Measurements from ENCODE around the gene C16orf89. TPM values are rescaled to one million over a fixed set of nuclear protein-coding genes. Genes with fewer than 3 reads are reported as not detected.
A peak's percentile ranks its signal among the peaks of the same experiment; 100 is the strongest.
"Not testable (repeated sequence)": the region's sequence is repeated elsewhere in the genome, so short reads cannot be mapped to it uniquely, and the experiment has no call there.

Gene C16orf89
- total RNA-seq (ENCODE audit: low replicate concordance), result 0.37 and 1.0 TPM in 2 replicates

- no peak within 1 kb of the TSS for H3K27ac Mint-ChIP-seq
Observed at GRCh38 chr16:5065813-5066212, at the start of gene C16orf89. Gene C16orf89, minus strand, starts transcription at chr16:5065956. Its CDS starts 48 bp downstream, at chr16:5065908.

GRCh38 chr16:5110933-5111332 is 45.2 kb upstream of the C16orf89 start:
- H3K4me1 ChIP-seq; H3K4me2 ChIP-seq; H3K9me3 ChIP-seq (ENCODE audit: low read depth); H3K27ac ChIP-seq; H3K9me3 Mint-ChIP-seq; H2AFZ ChIP-seq (replicated peaks); H4K20me1 ChIP-seq (ENCODE audit: low read depth); H3K4me1 Mint-ChIP-seq; H3K36me3 ChIP-seq; H3K27me3 ChIP-seq; H3F3A ChIP-seq (ENCODE audit: low read depth); H3K79me2 ChIP-seq (ENCODE audit: low read depth); H3K27ac Mint-ChIP-seq; H3K36me3 Mint-ChIP-seq; H3K27me3 Mint-ChIP-seq (ENCODE audit: insufficient read depth, low read depth); H3K4me3 ChIP-seq; H3K9ac ChIP-seq; DNase-seq (ENCODE audit: low spot score): not testable (repeated sequence)
- peak overlapping the region; percentile 13 for H3K4me3 Mint-ChIP-seq

More at GRCh38 chr16:5065813-5066212, at the start of gene C16orf89:
- Histone ChIP-seq H3K4me1 (no peaks in the 10 kb centered on the region), H3K27ac (no peak within 1 kb of the TSS), H3K9ac (peak within 1 kb of the TSS; percentile 32), H3K79me2 (ENCODE audit: low read depth) (no peaks in the 10 kb centered on the region), H3F3A (ENCODE audit: low read depth) (no peaks in the 10 kb centered on the region), H3K4me3 (no peak within 1 kb of the TSS), H3K27me3 (no peaks in the 10 kb centered on the region), H3K4me2 (no peak within 1 kb of the TSS), H4K20me1 (ENCODE audit: low read depth) (no peaks in the 10 kb centered on the region), H3K36me3 (no peaks in the 10 kb centered on the region), H2AFZ (replicated peaks) (no peak within 1 kb of the TSS), H3K9me3 (ENCODE audit: low read depth) (no peaks in the 10 kb centered on the region)
- Mint-ChIP-seq H3K36me3 (no peaks in the 10 kb centered on the region), H3K9me3 (no peaks in the 10 kb centered on the region), H3K27me3 (ENCODE audit: insufficient read depth, low read depth) (peaks cover 7% of the 10 kb centered on the region), H3K4me1 (no peaks in the 10 kb centered on the region), H3K4me3 (no peak within 1 kb of the TSS)
- no peak for TF ChIP-seq EZH2phosphoT487 (IDR thresholded peaks at IDR 0.05)
- TF ChIP-seq EZH2 (IDR thresholded peaks at IDR 0.05), result no peak
- no peak for DNase-seq (ENCODE audit: low spot score)

GRCh38 chr16:5108505-5109158 is 42.9 kb upstream of the C16orf89 start:
- H3K79me2 ChIP-seq (ENCODE audit: low read depth), result no peaks in the 10 kb centered on the region
- H3F3A ChIP-seq (ENCODE audit: low read depth), result no peaks in the 10 kb centered on the region
- H3K27ac Mint-ChIP-seq, result no peak overlapping the region
- no peak overlapping the region for H3K27ac ChIP-seq
- H3K27me3 Mint-ChIP-seq (ENCODE audit: insufficient read depth, low read depth), result no peaks in the 10 kb centered on the region
- H3K27me3 ChIP-seq, result no peaks in the 10 kb centered on the region
- H3K4me3 Mint-ChIP-seq, result no peak overlapping the region
- H3K9ac ChIP-seq, result no peak overlapping the region
- no peaks in the 10 kb centered on the region for H3K9me3 Mint-ChIP-seq
- no peak overlapping the region for H3K4me2 ChIP-seq
- DNase-seq (ENCODE audit: low spot score), result no peak
- H3K4me1 Mint-ChIP-seq, result no peaks in the 10 kb centered on the region
- no peaks in the 10 kb centered on the region for H3K9me3 ChIP-seq (ENCODE audit: low read depth)
- H3K36me3 ChIP-seq, result no peaks in the 10 kb centered on the region
- H3K4me3 ChIP-seq, result no peak overlapping the region
- H3K36me3 Mint-ChIP-seq, result no peaks in the 10 kb centered on the region
- no peaks in the 10 kb centered on the region for H3K4me1 ChIP-seq
- no peaks in the 10 kb centered on the region for H4K20me1 ChIP-seq (ENCODE audit: low read depth)
- no peak overlapping the region for H2AFZ ChIP-seq (replicated peaks)
- TF ChIP-seq EZH2phosphoT487 (IDR thresholded peaks at IDR 0.05) (no peak), CTCF (IDR thresholded peaks at IDR 0.05) (no peak), EZH2 (IDR thresholded peaks at IDR 0.05) (no peak)

GRCh38 chr16:5105039-5105438 is 39.3 kb upstream of the C16orf89 start:
- H3K4me2 ChIP-seq; H3K27ac Mint-ChIP-seq; H3K27me3 Mint-ChIP-seq (ENCODE audit: insufficient read depth, low read depth); H3K4me3 ChIP-seq; H3K9ac ChIP-seq; H2AFZ ChIP-seq (replicated peaks); H3K79me2 ChIP-seq (ENCODE audit: low read depth); H3K4me1 ChIP-seq; H3K4me1 Mint-ChIP-seq; H3K4me3 Mint-ChIP-seq; H3F3A ChIP-seq (ENCODE audit: low read depth); H3K9me3 ChIP-seq (ENCODE audit: low read depth); H3K27me3 ChIP-seq; H3K36me3 ChIP-seq; DNase-seq (ENCODE audit: low spot score); H3K27ac ChIP-seq; H3K36me3 Mint-ChIP-seq; H3K9me3 Mint-ChIP-seq; H4K20me1 ChIP-seq (ENCODE audit: low read depth): not testable (repeated sequence)

GRCh38 chr16:5103296-5104032 is 37.7 kb upstream of the C16orf89 start:
- H3K36me3 ChIP-seq; H3K9me3 ChIP-seq (ENCODE audit: low read depth); H3K27ac ChIP-seq; H3K79me2 ChIP-seq (ENCODE audit: low read depth); H3K4me1 Mint-ChIP-seq; H3K4me1 ChIP-seq; H3K27me3 Mint-ChIP-seq (ENCODE audit: insufficient read depth, low read depth); H3K9me3 Mint-ChIP-seq; H2AFZ ChIP-seq (replicated peaks); H3K27ac Mint-ChIP-seq; H3K4me2 ChIP-seq; H3K4me3 ChIP-seq; H3K27me3 ChIP-seq; DNase-seq (ENCODE audit: low spot score); H4K20me1 ChIP-seq (ENCODE audit: low read depth); H3K4me3 Mint-ChIP-seq; H3K9ac ChIP-seq; H3K36me3 Mint-ChIP-seq; H3F3A ChIP-seq (ENCODE audit: low read depth): not testable (repeated sequence)

- H2AFZ ChIP-seq (replicated peaks); H3K27ac Mint-ChIP-seq; H3K79me2 ChIP-seq (ENCODE audit: low read depth); H3K27ac ChIP-seq; H3K9me3 Mint-ChIP-seq; H3K27me3 Mint-ChIP-seq (ENCODE audit: insufficient read depth, low read depth); H3K36me3 Mint-ChIP-seq; H3F3A ChIP-seq (ENCODE audit: low read depth); H3K36me3 ChIP-seq; H3K9me3 ChIP-seq (ENCODE audit: low read depth); H3K4me1 ChIP-seq; H4K20me1 ChIP-seq (ENCODE audit: low read depth); H3K4me1 Mint-ChIP-seq; DNase-seq (ENCODE audit: low spot score); H3K9ac ChIP-seq; H3K27me3 ChIP-seq: not testable (repeated sequence)
- Histone ChIP-seq H3K4me2 (peak overlapping the region; percentile 95), H3K4me3 (peak overlapping the region; percentile 66)
- H3K4me3 Mint-ChIP-seq, result peak overlapping the region; percentile 86
Observed at GRCh38 chr16:5099174-5099573, 33.4 kb upstream of the C16orf89 start.

Data from neural progenitor cell (in vitro differentiated cells).